Psoas muscle (tissue), 8 donors: ENCODE measurements around the gene AOPEP. TPM values are rescaled to one million over a fixed set of nuclear protein-coding genes. Genes with fewer than 3 reads are reported as not detected.

Source experiments
- ATAC-seq, 4 donors: fragments of 200-7000 bp; cut with Tn5 transposase; one replicate each; pipeline ENCODE4 v1.9.1; 2020; ENCODE audit warnings: moderate library complexity in 3 of 4, mild to moderate bottlenecking in 2 of 4
- DNase-seq, 2 donors: peaks; one replicate each; pipeline ENCODE4 v3.0.0-alpha.2; 2020
- H3K27ac ChIP-seq: fragments of 200-600 bp; one replicate; pipeline ENCODE4 v1.8.0; 2022
- H3K27me3 ChIP-seq, 3 donors: fragments of 200-600 bp in 1 of 3; one replicate each; pipeline versions ENCODE4 v1.6.1 to v1.8.0; 2013 to 2022; ENCODE audit warnings: low read length in 2 of 3, mild to moderate bottlenecking in 2 of 3, moderate library complexity in 1 of 3; ENCODE audit not compliant: insufficient read depth in 3 of 3
- H3K36me3 ChIP-seq, 2 donors: fragments of 200-600 bp in 1 of 2; one replicate each; pipeline versions ENCODE4 v1.6.1 to v1.8.0; 2013 to 2022; ENCODE audit warnings: low read depth in 1 of 2, mild to moderate bottlenecking in 1 of 2, moderate library complexity in 1 of 2; ENCODE audit not compliant: insufficient read depth in 1 of 2
- H3K4me1 ChIP-seq: fragments of 200-600 bp; one replicate; pipeline ENCODE4 v1.8.0; 2022
- H3K4me3 ChIP-seq: fragments of 200-600 bp; one replicate; pipeline ENCODE4 v1.8.0; 2022; ENCODE audit warnings: mild to moderate bottlenecking
- H3K9me3 ChIP-seq: fragments of 200-600 bp; one replicate; pipeline ENCODE4 v1.8.0; 2022
- CTCF ChIP-seq: fragments of 200-600 bp; IDR thresholded peaks from one replicate; pipeline ENCODE4 v1.8.0; 2022; ENCODE audit warnings: antibody characterized with exemption
- WGBS, 3 donors: extraction: QIAGEN DNeasy Blood & Tissue Kit; methylation state at CpG; one replicate each; pipeline versions ENCODE4 v1.1.6 to v1.1.7; 2013; 5-methylcytosine and 5-hydroxymethylcytosine counted together
- intact Hi-C, 2 donors: fragments of 100-400 bp; cut with DNase I; formaldehyde crosslinking; loops; one replicate each; pipeline versions ENCODE4 v1.11.0 to v1.14.2; 2022
- polyA plus RNA-seq, 3 donors: library from polyadenylated mRNA; stranded (reverse); fragments of 200-250 nt; gene quantifications; one replicate each; pipeline ENCODE4 v1.2.3, GENCODE V29; 2013
- total RNA-seq, 4 donors: library from RNA; stranded (reverse); fragmentation: NEBNext Ultra II Directional in 2 of 4; extraction: Animal tissue kit (Norgen Biotek cat#: 25700) in 2 of 4; gene quantifications; one replicate each; pipeline versions ENCODE4 v1.2.1 to v1.2.4, GENCODE V29; 2021 to 2023
- donor health status: healthy with polysubstance abuse.
- donor health status: DM: no; HTN: no; CAD: no; lungs with moderate emphysema.
- donor health status: Bipolar disorder and iron deficiency.
- donor health status: healthy.
- donor health status: DM: yes; HTN: yes; CAD: no.
- donor health status: DM: no; HTN: no; CAD: no.
- donor health status: DM: no; HTN: no; CAD: no.
- donor health status: DM: yes; HTN: yes; CAD: no.

The AOPEP gene
- total and polyA plus RNA-seq, 7 donors, result 46.4 to 96.9 (median 78.6) TPM

DNA sequence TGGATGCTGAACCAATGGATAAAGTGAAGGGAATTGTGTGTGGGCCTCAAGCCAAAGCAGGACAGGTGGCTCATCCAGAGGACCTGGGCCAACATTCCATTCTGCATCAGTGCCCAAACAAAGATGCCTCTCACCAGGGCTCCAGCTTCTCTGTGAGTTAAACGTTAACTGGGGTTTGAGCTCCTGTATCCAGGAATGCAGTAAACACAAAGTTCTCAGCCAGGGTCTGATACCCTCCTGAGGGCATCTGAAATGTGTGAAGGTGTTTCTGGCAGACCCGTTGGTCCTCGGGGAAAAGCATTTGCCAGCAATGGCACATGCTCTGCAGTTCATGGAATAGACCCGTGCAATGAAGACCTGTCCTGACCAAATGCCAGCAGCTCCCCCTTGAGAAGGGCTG lies 33.9 kb upstream of the AOPEP start:
- no peak overlapping the region for H3K27ac ChIP-seq
- WGBS, 3 donors, result 47 to 66% (median 48%) methylated on average over 4 of the region's 4 CpGs
- H3K9me3 ChIP-seq, result no peaks in the 10 kb centered on the region
- no peaks in the 10 kb centered on the region for H3K27me3 ChIP-seq
- TF ChIP-seq CTCF, result no peak
- ATAC-seq (no peak), DNase-seq (no peak)
- intact Hi-C loops, result no loop called here
- no peaks in the 10 kb centered on the region for H3K36me3 ChIP-seq
- no peak overlapping the region for H3K4me3 ChIP-seq
- H3K4me1 ChIP-seq, result no peaks in the 10 kb centered on the region

- ATAC-seq, result no peak
- intact Hi-C loops, result no loop called here
- Histone ChIP-seq H3K4me1 (no peaks in the 10 kb centered on the region), H3K4me3 (no peak overlapping the region), H3K27ac (no peak overlapping the region), H3K36me3 (no peaks in the 10 kb centered on the region), H3K27me3 (no peaks in the 10 kb centered on the region), H3K9me3 (no peaks in the 10 kb centered on the region)
- WGBS, 3 donors, result 85 to 87% (median 87%) methylated on average over 8 of the region's 8 CpGs
- TF ChIP-seq CTCF, result no peak
- DNase-seq, result no peak
These were observed 32.9 kb upstream of the AOPEP start for GRCh38 chr9:94693485-94694204.

GRCh38 chr9:94696545-94696944 lies 30.0 kb upstream of the AOPEP start:
- H3K4me3 ChIP-seq, result no peak overlapping the region
- H3K27me3 ChIP-seq, result no peaks in the 10 kb centered on the region
- 79 to 86% (median 86%) methylated on average over 5 of the region's 5 CpGs for WGBS, 3 donors
- intact Hi-C loops, result no loop called here
- ATAC-seq, result no peak
- H3K4me1 ChIP-seq, result no peaks in the 10 kb centered on the region
- DNase-seq, result no peak
- H3K27ac ChIP-seq, result no peak overlapping the region
- H3K9me3 ChIP-seq, result no peaks in the 10 kb centered on the region
- H3K36me3 ChIP-seq, result no peaks in the 10 kb centered on the region
- no peak for TF ChIP-seq CTCF

- 64 to 71% (median 67%) methylated on average over 5 of the region's 5 CpGs for WGBS, 3 donors
- TF ChIP-seq CTCF, result no peak
- Histone ChIP-seq H3K36me3 (no peaks in the 10 kb centered on the region), H3K4me3 (no peak overlapping the region), H3K4me1 (no peaks in the 10 kb centered on the region), H3K27me3 (no peaks in the 10 kb centered on the region), H3K9me3 (no peaks in the 10 kb centered on the region), H3K27ac (no peak overlapping the region)
- peak in 1 of 4 donors; percentile 56 for ATAC-seq
- intact Hi-C loops, result no loop called here
- DNase-seq, result no peak
These were observed 28.4 kb upstream of the AOPEP start for GRCh38 chr9:94697972-94698581.
